NCI-H510A (cell line): ENCODE measurements around the gene NUTM2F.
"Not testable (repeated sequence)": the region's sequence is repeated elsewhere in the genome, so short reads cannot be mapped to it uniquely, and the experiment has no call there.

Experiments
- DNase-seq: peaks from one replicate; lab custom pipeline; 2025; lab: John Stamatoyannopoulos, UW

NUTM2F gene

GRCh38 chr9:94316236-94316635 lies 12.2 kb downstream of the NUTM2F start:
- DNase-seq, result not testable (repeated sequence)

- not testable (repeated sequence) for DNase-seq
These were observed 13.1 kb downstream of the NUTM2F start for GRCh38 chr9:94315034-94315984.

DNA sequence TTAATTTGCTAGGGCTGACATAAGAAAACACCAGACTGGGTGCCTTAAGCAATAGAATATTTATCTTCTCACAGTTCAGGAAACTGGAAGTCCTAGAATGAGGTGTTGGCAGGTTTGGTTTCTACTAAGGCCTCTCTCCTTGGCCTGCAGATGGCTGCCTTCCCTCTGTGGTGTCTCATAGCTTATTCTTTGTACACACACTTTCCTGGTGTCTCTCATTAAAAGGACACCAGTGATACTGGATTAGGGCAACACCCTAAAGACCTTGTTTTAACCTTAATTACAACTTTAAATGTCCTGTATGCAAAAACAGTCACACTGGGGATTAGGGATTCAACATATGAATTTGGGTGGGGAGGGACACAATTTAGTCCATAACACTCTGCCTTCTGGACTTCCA lies 25.1 kb downstream of the NUTM2F start:
- DNase-seq, result no peak

DNA sequence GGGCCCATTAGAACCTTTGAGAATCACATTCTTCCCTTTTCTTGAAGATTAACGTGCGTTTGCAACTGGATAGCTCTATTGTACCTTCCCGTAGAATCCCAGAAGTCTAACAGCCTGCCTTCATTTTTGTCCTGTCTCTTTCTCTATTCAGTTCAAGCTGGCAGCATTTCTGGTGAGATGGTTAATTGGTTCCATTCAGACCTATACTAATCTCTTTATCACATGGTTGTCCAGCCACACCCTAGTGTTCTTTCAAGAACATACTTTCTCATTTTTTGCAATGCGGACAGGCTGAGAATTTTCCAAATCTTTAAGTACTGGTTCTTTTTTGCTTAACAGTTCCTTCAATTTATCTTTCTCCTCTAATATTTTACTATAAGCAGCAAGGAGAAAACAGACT lies 26.0 kb downstream of the NUTM2F start:
- no peak for DNase-seq

DNA sequence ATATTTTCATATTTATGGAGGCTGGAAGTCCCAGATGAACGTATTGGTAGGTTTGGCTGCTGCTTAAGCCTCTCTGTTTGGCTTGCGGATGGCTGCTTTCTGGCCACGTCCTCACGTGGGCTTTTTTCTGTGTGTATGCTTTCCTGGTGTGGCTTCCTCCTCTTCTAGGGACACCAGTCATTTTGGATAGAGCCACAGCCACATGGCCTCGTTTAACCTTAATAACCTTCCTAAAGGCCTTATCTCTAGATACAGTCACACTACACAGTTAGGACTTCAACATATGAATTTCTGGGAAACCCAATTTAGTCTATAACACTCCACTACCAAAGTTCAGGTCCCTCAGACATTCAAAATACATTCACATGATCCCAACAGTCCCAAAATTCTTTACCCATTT lies 26.9 kb downstream of the NUTM2F start:
- no peak for DNase-seq

- DNase-seq, result no peak
These were observed 27.8 kb downstream of the NUTM2F start for GRCh38 chr9:94300470-94301301.

GRCh38 chr9:94298949-94299599 lies 29.4 kb downstream of the NUTM2F start:
- DNase-seq, result no peak

GRCh38 chr9:94289691-94290090 lies 38.8 kb downstream of the NUTM2F start:
- no peak for DNase-seq

GRCh38 chr9:94287877-94288513 lies 40.4 kb downstream of the NUTM2F start:
- DNase-seq, result no peak

DNA sequence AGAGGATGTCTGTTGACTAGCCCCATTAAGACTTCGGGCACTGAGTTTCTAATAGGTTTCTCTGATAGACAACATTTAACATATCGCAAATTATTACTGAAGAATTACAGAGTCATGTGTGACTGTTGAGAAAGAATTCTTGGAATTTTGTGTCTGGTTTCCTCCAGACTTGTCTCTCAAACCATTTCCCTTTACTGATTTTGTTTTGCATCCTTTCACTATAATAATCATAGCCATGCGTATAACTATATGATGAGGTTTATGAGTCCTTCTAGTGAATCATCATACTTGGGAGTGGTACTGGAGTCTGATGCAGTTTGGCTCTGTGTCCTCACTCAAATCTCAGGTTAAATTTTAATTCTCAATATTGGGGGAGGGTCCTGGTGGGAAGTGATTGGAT lies 42.3 kb downstream of the NUTM2F start:
- no peak for DNase-seq

DNA sequence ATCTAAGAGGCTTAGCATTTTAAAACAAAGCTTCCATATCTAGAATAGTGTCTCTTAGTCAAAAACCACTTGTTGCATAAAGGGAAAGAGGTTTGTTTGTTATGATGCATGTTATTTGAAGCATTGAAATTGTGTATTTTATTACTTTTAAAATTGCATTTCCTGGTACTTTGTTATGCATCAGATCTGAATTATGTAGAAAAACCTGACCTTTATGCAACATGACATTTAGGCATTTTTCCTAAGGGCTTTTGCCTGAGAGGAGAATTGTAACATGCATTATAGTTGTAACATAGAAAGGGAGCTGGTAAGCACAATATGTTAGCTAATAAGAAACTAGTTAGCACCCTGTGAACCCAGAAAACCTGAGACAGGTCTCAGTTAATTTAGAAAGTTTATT lies 47.3 kb downstream of the NUTM2F start:
- no peak for DNase-seq

DNA sequence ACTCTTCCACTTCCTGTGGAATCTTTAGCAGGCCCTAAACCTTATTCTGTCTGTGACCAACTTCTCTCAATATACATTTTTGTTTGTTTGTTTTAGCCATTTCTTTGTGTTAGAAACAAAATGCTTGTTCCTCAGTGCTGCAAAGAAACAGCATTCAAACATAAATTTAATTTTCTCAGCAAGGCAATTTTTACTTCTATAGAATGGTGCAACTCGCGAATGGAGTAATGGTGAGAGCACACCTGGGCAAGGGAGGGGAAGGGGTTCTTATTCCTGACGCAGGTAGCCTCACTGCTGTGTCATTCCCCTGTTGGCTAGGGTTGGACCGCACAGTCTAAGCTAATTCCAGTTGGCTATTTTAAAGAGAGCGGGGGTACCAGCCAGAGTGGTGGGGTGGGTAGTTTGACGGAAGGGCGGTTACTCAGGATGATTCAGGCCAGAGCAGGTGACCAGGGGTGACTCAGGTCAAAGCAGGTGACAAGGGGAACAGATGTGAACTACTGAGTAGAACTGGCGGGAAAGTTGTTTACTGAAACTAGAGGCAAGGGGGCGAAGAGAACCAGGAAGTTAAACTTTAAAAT lies 47.9 kb downstream of the NUTM2F start:
- DNase-seq, result no peak

DNA sequence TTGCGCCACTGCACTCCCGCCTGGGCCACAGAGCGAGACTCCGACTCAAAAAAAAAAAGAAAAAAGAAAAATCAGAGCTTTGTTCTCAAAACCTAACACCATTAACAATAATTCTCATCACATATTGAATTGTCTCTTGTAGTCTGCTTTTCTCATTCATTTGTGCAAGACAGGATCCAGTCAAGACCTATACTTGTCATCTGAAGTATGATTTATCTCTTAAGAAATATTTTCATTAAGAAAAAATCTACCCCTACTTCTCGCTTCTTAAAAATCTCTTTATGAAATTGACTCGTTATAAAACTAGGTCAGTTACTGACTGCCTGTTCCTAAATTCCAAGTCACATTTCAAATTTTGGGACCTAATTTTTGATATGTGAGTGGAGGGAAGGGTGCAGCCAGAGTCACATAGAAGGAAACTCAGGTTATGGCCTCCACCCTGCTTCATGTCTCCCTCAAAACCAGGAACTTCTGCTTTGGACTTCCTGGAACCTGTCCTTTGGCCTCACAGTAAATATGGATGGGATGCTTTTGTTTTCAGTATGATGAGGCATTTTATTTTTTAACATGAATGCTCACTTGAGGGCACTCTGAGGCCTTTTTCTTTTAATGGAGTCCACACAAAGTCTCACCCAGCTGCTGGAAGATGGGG lies 50.4 kb downstream of the NUTM2F start:
- no peak for DNase-seq

- DNase-seq, result not testable (repeated sequence)
These were observed 51.4 kb downstream of the NUTM2F start for GRCh38 chr9:94277029-94277428.

DNA sequence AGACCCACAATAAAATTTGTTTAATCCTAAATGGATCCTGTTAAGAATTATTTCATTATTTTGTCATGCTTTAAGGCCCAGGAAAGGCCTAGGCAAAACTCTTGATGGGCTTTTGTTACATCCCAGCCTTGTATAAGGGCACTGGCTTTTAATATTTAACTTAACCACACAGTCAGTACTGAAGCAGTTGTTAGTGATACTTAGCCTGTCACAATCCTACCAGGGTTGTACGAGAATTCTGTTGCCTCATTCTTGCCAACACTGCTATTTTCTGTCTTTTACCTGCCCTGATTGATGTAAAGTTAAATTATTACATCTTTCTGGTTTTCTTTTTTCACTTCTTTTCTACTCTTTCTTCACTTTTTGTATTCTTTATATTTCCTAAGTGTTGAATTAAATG lies 58.4 kb downstream of the NUTM2F start:
- DNase-seq, result no peak

GRCh38 chr9:94269264-94269663 lies 59.2 kb downstream of the NUTM2F start:
- no peak for DNase-seq
